Osteocyte (in vitro differentiated cells): Measurements from ENCODE around the gene PPT1. TPM values are rescaled to one million over a fixed set of nuclear protein-coding genes. Genes with fewer than 3 reads are reported as not detected.

Experiments
- DNase-seq: peaks from one replicate; pipeline ENCODE4 v3.0.0; 2021; ENCODE audit warnings: mixed read lengths; ENCODE audit not compliant: unreplicated experiment; ENCODE audit errors: extremely low spot score
- H3K27ac Mint-ChIP-seq: one replicate; pipeline ENCODE4 v1.8.0; 2021; ENCODE audit warnings: mild to moderate bottlenecking, mixed read lengths; ENCODE audit not compliant: unreplicated experiment
- H3K27me3 Mint-ChIP-seq: one replicate; pipeline ENCODE4 v1.8.0; 2021; ENCODE audit warnings: mixed read lengths; ENCODE audit not compliant: unreplicated experiment
- H3K36me3 Mint-ChIP-seq: one replicate; pipeline ENCODE4 v1.8.0; 2021; ENCODE audit warnings: mixed read lengths; ENCODE audit not compliant: unreplicated experiment
- H3K4me1 Mint-ChIP-seq: one replicate; pipeline ENCODE4 v1.8.0; 2021; ENCODE audit warnings: mixed read lengths; ENCODE audit not compliant: unreplicated experiment
- H3K4me3 Mint-ChIP-seq: one replicate; pipeline ENCODE4 v1.8.0; 2021; ENCODE audit warnings: mild to moderate bottlenecking, moderate library complexity, mixed read lengths; ENCODE audit not compliant: unreplicated experiment
- H3K9me3 Mint-ChIP-seq: one replicate; pipeline ENCODE4 v1.8.0; 2021; ENCODE audit warnings: mixed read lengths; ENCODE audit not compliant: unreplicated experiment
- CTCF ChIP-seq: fragments of 200-600 bp; sonication (generic); IDR thresholded peaks from 2 replicates; pipeline ENCODE4 v1.5.0; 2021; ENCODE audit warnings: antibody characterized with exemption, mild to moderate bottlenecking, moderate library complexity
- total RNA-seq: library from RNA; stranded (reverse); gene quantifications from 2 replicates; pipeline ENCODE4 v1.2.1, GENCODE V29; 2021

PPT1 gene
- total RNA-seq, 1 donor from 2014 or later = 62.6 TPM

GRCh38 chr1:40059338-40059959 is 37.6 kb downstream of the PPT1 start:
- Mint-ChIP-seq H3K27ac (no peak overlapping the region), H3K4me3 (no peak overlapping the region), H3K27me3 (no peaks in the 10 kb centered on the region), H3K36me3 (peaks cover 42% of the 10 kb centered on the region), H3K4me1 (peaks cover 15% of the 10 kb centered on the region), H3K9me3 (no peaks in the 10 kb centered on the region)
- TF ChIP-seq CTCF = no peak
- DNase-seq = no peak

GRCh38 chr1:40058453-40059337 is 38.4 kb downstream of the PPT1 start:
- no peak for TF ChIP-seq CTCF
- Mint-ChIP-seq H3K27me3 (no peaks in the 10 kb centered on the region), H3K4me3 (no peak overlapping the region), H3K27ac (peak overlapping the region; percentile 27), H3K36me3 (peaks cover 35% of the 10 kb centered on the region), H3K9me3 (no peaks in the 10 kb centered on the region), H3K4me1 (peaks cover 16% of the 10 kb centered on the region)
- no peak for DNase-seq

- Mint-ChIP-seq H3K4me1 (peaks cover 16% of the 10 kb centered on the region), H3K27me3 (no peaks in the 10 kb centered on the region), H3K27ac (peak overlapping the region; percentile 27), H3K36me3 (peaks cover 30% of the 10 kb centered on the region), H3K4me3 (no peak overlapping the region), H3K9me3 (no peaks in the 10 kb centered on the region)
- no peak for DNase-seq
- TF ChIP-seq CTCF = no peak
Measured at GRCh38 chr1:40058097-40058452, 39.0 kb downstream of the PPT1 start.

- peaks cover 30% of the 10 kb centered on the region for H3K36me3 Mint-ChIP-seq
- H3K27me3 Mint-ChIP-seq = no peaks in the 10 kb centered on the region
- H3K9me3 Mint-ChIP-seq = no peaks in the 10 kb centered on the region
- H3K4me3 Mint-ChIP-seq = no peak overlapping the region
- peak overlapping the region; percentile 20 for H3K27ac Mint-ChIP-seq
- peaks cover 16% of the 10 kb centered on the region for H3K4me1 Mint-ChIP-seq
- TF ChIP-seq CTCF = no peak
- no peak for DNase-seq
Measured at GRCh38 chr1:40057310-40058030, 39.6 kb downstream of the PPT1 start.
